WERI-Rb-1 (cell line): Measurements from ENCODE around the gene ACAD10.

ENCODE experiments used
- DNase-seq: peaks from one replicate; pipeline ENCODE4 v3.0.0-alpha.2; 2020
- H3K27ac ChIP-seq: fragments of 250-450 bp; sonication (Bioruptor Pico); 2 replicates; pipeline ENCODE4 v1.5.1; 2020; ENCODE audit warnings: mild to moderate bottlenecking, moderate library complexity
- H3K27me3 ChIP-seq: fragments of 250-450 bp; sonication (Bioruptor Pico); 2 replicates; pipeline ENCODE4 v1.5.1; 2021; ENCODE audit warnings: mild to moderate bottlenecking, low read depth, moderate library complexity; ENCODE audit not compliant: insufficient read depth, severe bottlenecking
- H3K36me3 ChIP-seq: fragments of 250-450 bp; sonication (Bioruptor Pico); 2 replicates; pipeline ENCODE4 v1.5.1; 2020; ENCODE audit warnings: mild to moderate bottlenecking, moderate library complexity
- H3K4me3 ChIP-seq: 2 replicates; pipeline ENCODE4 v1.5.1; 2011; ENCODE audit warnings: low read depth, mild to moderate bottlenecking, control low read depth, low read length
- H3K9me3 ChIP-seq: fragments of 250-450 bp; sonication (Bioruptor Pico); 2 replicates; pipeline ENCODE4 v1.5.1; 2021; ENCODE audit warnings: mild to moderate bottlenecking, moderate library complexity; ENCODE audit not compliant: severe bottlenecking
- TF ChIP-seq, protein P1 (sequence below): IDR thresholded peaks from 2 replicates; pipeline ENCODE4 v1.5.1; 2011; ENCODE audit warnings: low read depth, mild to moderate bottlenecking, control low read depth, inconsistent platforms, low read length

The ACAD10 gene

DNA sequence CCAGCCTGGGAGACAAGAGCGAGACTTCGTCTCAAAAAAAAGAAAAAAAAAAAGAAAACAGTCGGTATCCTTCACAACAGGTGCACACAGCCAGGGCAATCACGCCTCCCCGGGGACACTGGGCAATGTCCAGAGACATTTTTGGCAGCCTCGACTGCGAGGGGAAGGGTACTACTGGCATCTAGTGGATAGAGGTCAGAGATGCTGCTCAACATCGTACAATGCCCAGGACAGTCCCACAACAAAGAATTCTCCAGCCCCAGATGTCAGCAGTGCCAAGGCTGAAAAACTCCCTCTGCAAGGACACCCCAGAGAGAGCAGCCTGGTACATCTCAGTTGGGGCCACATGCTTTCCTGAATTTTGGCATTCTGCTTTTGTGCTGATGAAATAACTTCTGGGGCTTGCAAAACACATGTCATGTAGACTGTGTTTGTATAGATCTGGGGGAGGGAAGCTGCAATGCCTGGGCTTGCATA is 102.4 kb downstream of the ACAD10 start:
- Histone ChIP-seq H3K27me3 (no peaks in the 10 kb centered on the region), H3K36me3 (no peaks in the 10 kb centered on the region), H3K27ac (no peak overlapping the region), H3K9me3 (no peaks in the 10 kb centered on the region), H3K4me3 (no peak overlapping the region)
- peak; percentile 55 for DNase-seq
- TF ChIP-seq, protein P1, sequence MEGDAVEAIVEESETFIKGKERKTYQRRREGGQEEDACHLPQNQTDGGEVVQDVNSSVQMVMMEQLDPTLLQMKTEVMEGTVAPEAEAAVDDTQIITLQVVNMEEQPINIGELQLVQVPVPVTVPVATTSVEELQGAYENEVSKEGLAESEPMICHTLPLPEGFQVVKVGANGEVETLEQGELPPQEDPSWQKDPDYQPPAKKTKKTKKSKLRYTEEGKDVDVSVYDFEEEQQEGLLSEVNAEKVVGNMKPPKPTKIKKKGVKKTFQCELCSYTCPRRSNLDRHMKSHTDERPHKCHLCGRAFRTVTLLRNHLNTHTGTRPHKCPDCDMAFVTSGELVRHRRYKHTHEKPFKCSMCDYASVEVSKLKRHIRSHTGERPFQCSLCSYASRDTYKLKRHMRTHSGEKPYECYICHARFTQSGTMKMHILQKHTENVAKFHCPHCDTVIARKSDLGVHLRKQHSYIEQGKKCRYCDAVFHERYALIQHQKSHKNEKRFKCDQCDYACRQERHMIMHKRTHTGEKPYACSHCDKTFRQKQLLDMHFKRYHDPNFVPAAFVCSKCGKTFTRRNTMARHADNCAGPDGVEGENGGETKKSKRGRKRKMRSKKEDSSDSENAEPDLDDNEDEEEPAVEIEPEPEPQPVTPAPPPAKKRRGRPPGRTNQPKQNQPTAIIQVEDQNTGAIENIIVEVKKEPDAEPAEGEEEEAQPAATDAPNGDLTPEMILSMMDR, result peak; percentile 78

DNA sequence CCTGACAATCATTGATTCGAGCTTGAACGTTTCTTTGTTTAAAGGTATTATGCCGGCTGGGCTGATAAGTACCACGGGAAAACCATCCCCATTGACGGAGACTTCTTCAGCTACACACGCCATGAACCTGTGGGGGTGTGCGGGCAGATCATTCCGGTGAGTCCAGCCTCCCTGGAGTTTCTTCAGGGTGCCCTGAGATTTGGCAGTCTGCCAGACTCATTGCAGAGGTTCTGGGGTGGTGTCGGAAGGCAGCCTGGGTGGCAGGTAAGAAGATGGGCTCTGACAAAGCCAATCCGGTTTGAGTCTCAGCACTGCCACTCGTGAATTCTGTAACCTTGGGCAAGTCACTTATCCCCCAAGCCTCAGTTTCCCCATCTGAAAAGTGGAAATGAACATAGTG is 103.9 kb downstream of the ACAD10 start:
- TF ChIP-seq, protein P1, result no peak
- no peaks in the 10 kb centered on the region for H3K27me3 ChIP-seq
- DNase-seq, result no peak
- H3K4me3 ChIP-seq, result no peak overlapping the region
- H3K27ac ChIP-seq, result no peak overlapping the region
- no peaks in the 10 kb centered on the region for H3K9me3 ChIP-seq
- no peaks in the 10 kb centered on the region for H3K36me3 ChIP-seq

DNA sequence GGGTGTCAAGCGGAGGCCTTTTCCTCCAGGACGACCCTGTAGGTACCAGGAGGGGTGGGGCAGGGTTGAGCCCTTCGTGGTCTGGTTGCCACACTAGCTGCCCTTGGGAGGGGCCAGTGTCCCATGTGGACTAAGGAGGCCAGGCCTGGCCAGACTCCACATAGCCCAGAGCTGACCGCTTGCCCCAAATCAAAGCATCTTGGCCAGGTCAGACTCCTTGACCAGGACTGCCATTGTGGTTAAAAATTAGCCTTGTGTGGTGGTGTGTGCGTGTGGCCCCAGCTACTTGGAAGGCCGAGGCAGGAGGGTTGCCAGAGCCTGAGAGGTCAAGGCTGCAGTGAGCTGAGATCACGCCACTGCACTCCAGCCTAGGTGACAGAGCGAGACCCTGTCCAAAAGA is 105.7 kb downstream of the ACAD10 start:
- Histone ChIP-seq H3K36me3 (no peaks in the 10 kb centered on the region), H3K27me3 (no peaks in the 10 kb centered on the region)

DNA sequence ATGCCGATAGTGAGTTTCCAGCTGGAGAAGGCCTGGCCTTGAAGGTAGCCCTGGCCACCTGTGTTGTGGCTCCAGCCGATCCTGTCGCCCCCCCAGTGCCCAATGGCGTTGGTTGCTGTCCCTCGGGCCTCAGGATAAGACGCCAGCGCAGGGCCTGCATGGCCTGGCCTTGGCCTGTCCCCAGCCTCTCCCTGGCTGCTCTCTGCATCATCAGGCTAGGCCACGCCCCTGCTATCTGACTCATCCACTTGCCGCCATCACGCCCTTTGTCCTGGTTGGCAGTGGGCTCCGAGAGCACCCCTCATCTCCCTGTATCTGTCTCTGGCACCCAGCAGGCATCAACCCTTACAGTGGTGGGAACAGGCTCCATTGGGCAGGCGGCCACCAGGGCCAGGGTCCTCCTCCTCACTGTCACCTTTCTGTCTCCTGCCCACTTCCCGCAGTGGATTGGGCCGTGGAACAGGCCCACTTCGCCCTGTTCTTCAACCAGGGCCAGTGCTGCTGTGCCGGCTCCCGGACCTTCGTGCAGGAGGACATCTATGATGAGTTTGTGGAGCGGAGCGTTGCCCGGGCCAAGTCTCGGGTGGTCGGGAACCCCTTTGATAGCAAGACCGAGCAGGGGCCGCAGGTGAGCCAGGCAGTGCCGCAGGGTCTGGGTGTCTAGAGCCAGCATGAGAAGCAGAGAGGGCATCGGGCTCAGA is 106.5 kb downstream of the ACAD10 start:
- TF ChIP-seq, protein P1, result no peak
- H3K9me3 ChIP-seq, result no peaks in the 10 kb centered on the region
- no peaks in the 10 kb centered on the region for H3K36me3 ChIP-seq

More for the DNA sequence above, 105.7 kb downstream of the ACAD10 start:
- H3K9me3 ChIP-seq, result no peaks in the 10 kb centered on the region
- TF ChIP-seq, protein P1, result no peak
- no peak for DNase-seq
- H3K4me3 ChIP-seq, result no peak overlapping the region
- no peak overlapping the region for H3K27ac ChIP-seq

DNA sequence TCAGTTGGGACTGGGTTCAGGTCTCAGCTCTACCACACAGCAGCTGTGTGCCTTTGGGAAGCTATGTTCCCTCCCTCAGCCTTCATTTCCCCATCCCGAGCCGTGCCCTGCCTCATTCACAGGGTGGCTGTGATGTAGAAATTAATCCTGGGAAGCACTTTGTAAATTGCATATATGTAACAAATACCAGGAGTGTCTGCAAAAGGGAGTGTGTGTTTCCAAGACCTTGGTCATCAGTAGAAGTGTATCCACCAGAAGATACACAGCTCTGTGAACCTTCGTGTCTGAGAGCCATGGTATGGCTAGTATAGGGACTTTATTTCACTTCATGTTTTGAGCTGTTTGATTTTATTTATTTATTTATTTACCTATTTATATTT is 107.0 kb downstream of the ACAD10 start:
- H3K36me3 ChIP-seq, result no peaks in the 10 kb centered on the region
- H3K27ac ChIP-seq, result no peak overlapping the region
- TF ChIP-seq, protein P1, result no peak
- no peak overlapping the region for H3K4me3 ChIP-seq
- no peaks in the 10 kb centered on the region for H3K27me3 ChIP-seq
- no peaks in the 10 kb centered on the region for H3K9me3 ChIP-seq
- no peak for DNase-seq

More for the DNA sequence above, 106.5 kb downstream of the ACAD10 start:
- Histone ChIP-seq H3K27ac (no peak overlapping the region), H3K27me3 (no peaks in the 10 kb centered on the region), H3K4me3 (no peak overlapping the region)
- DNase-seq, result no peak

DNA sequence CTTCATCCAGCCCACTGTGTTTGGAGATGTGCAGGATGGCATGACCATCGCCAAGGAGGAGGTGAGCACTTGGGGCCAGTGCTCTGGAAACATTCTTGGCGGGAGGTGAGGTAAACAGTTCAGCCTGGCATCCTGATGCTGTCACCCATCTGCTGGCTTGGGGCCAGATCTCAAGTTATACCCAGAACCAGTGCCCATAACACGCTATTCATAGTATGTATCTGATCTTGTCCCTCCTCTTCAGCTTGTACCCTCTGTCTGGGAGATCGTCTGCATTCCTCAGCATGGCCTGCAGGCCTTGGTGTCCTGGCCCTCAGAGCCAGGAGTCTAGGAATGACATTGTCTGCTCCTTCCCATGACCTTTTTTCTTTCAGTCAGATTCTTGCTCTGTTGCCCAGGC is 112.3 kb downstream of the ACAD10 start:
- DNase-seq, result no peak

More for the DNA sequence above, 112.3 kb downstream of the ACAD10 start:
- TF ChIP-seq, protein P1, result no peak
- H3K4me3 ChIP-seq, result no peak overlapping the region
- H3K36me3 ChIP-seq, result no peaks in the 10 kb centered on the region
- no peak overlapping the region for H3K27ac ChIP-seq
- H3K27me3 ChIP-seq, result no peaks in the 10 kb centered on the region
- no peaks in the 10 kb centered on the region for H3K9me3 ChIP-seq
